Activated CD8-positive, alpha-beta T cell treated with anti-CD3 and anti-CD28 coated beads for 36 hours (primary cell): ENCODE results near the gene RNASEH2B. TPM values are rescaled to one million over a fixed set of nuclear protein-coding genes. Genes with fewer than 3 reads are reported as not detected.

Experiments
- ATAC-seq: fragments of 200-7000 bp; cut with Tn5 transposase; one replicate; pipeline ENCODE4 v1.10.0; 2021; ENCODE audit warnings: mild to moderate bottlenecking, moderate library complexity
- CTCF ChIA-PET: fragments of 350-600 bp; sonication (Branson Sonifier 250); formaldehyde crosslinking; loops from one replicate; lab custom pipeline; 2021; ENCODE audit warnings: antibody characterized with exemption; lab: Charles Lee
- POLR2A ChIA-PET: fragments of 350-600 bp; sonication (Branson Sonifier 250); formaldehyde crosslinking; loops from one replicate; lab custom pipeline; 2021; ENCODE audit warnings: antibody characterized with exemption; lab: Charles Lee
- DNase-seq: peaks from one replicate; pipeline ENCODE4 v3.0.0-alpha.2; 2020
- H3K27ac Mint-ChIP-seq: one replicate; pipeline ENCODE4 v1.8.0; 2021; ENCODE audit warnings: mild to moderate bottlenecking, mixed read lengths
- H3K27me3 Mint-ChIP-seq: one replicate; pipeline ENCODE4 v1.8.0; 2021; ENCODE audit warnings: mixed read lengths
- H3K36me3 Mint-ChIP-seq: one replicate; pipeline ENCODE4 v1.8.0; 2021; ENCODE audit warnings: low read depth, mixed read lengths
- H3K4me1 Mint-ChIP-seq: one replicate; pipeline ENCODE4 v1.8.0; 2021; ENCODE audit warnings: low read depth, mixed read lengths
- H3K4me3 Mint-ChIP-seq: one replicate; pipeline ENCODE4 v1.8.0; 2021; ENCODE audit warnings: mild to moderate bottlenecking, moderate library complexity, mixed read lengths
- H3K9me3 Mint-ChIP-seq: one replicate; pipeline ENCODE4 v1.8.0; 2021; ENCODE audit warnings: mixed read lengths
- intact Hi-C: fragments of 100-400 bp; cut with micrococcal nuclease; formaldehyde crosslinking; loops from one replicate; pipeline ENCODE4 v1.10.0; 2022
- total RNA-seq, 2 experiments: library from RNA; stranded (reverse); gene quantifications; one replicate each; pipeline ENCODE4 v1.2.3, GENCODE V29; 2021
- TF ChIP-seq, protein P1 (sequence below): fragments of 200-600 bp; IDR thresholded peaks from one replicate; pipeline ENCODE4 v1.8.0; 2022; ENCODE audit warnings: antibody characterized with exemption, mild to moderate bottlenecking

The RNASEH2B gene
- total RNA-seq, 2 experiments from 2014 or later, result 63.5 to 69.4 TPM

DNA sequence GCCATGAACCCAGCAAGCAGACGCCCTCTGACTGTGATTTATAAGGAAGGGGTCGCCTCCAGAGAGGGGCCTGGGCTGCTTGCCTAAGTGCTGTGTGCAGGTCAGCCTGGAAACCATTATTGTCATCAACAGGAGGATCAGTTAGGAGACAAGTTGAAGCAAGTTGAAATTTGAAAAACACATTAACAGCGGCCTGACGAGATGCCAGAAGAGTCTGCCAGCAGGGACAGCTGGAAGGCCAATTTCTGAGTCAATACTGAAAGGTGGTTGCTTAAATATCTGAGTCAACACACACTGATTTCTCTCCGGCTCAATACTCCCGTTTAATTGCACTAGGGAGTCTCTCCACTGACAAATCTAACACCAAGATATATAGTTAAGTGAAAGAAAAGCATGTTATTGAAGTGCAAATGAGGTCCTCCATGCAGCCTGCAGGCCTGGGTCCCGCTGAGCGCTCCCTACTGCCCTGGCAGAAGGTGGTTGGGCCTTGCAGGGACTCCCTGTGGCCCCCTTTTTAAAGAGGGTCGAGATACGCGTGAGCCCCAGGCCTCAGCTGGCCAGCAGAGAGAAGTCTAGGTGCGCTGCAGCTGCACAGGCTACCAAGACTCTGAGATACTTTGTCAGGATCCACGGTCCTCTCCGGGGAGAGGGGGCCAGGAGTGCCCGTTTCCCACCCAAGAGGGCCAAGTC lies 91.1 kb downstream of the RNASEH2B start:
- no peak for ATAC-seq
- TF ChIP-seq, protein P1, sequence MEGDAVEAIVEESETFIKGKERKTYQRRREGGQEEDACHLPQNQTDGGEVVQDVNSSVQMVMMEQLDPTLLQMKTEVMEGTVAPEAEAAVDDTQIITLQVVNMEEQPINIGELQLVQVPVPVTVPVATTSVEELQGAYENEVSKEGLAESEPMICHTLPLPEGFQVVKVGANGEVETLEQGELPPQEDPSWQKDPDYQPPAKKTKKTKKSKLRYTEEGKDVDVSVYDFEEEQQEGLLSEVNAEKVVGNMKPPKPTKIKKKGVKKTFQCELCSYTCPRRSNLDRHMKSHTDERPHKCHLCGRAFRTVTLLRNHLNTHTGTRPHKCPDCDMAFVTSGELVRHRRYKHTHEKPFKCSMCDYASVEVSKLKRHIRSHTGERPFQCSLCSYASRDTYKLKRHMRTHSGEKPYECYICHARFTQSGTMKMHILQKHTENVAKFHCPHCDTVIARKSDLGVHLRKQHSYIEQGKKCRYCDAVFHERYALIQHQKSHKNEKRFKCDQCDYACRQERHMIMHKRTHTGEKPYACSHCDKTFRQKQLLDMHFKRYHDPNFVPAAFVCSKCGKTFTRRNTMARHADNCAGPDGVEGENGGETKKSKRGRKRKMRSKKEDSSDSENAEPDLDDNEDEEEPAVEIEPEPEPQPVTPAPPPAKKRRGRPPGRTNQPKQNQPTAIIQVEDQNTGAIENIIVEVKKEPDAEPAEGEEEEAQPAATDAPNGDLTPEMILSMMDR, result no peak
- Mint-ChIP-seq H3K4me1 (no peaks in the 10 kb centered on the region), H3K27me3 (peaks cover 9% of the 10 kb centered on the region), H3K4me3 (no peak overlapping the region), H3K9me3 (no peaks in the 10 kb centered on the region), H3K27ac (no peak overlapping the region), H3K36me3 (no peaks in the 10 kb centered on the region)
- ChIA-PET POLR2A (no interaction called here), CTCF (no interaction called here)
- intact Hi-C loops, result no loop called here
- no peak for DNase-seq

DNA sequence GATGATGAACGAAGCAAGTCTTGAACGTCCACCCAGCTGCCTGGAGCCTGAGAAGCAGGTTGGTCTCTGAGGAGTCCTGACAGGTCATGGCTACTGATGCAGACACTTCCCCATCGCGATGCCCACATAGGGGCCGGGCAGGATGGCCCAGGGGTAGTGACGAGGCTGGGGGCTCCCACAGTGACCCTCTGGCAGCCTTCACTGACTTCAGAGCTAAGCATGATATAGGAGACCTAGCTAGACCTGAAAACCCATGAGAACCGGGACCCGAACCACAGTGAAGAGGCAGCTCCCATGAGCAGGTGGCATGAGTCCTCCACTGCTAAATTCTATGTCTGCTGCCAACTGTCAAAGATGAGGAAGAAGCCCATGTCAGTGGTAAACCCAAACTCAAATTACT lies 91.7 kb downstream of the RNASEH2B start:
- no peaks in the 10 kb centered on the region for H3K4me1 Mint-ChIP-seq
- peaks cover 9% of the 10 kb centered on the region for H3K27me3 Mint-ChIP-seq
- POLR2A ChIA-PET, result no interaction called here
- no peaks in the 10 kb centered on the region for H3K9me3 Mint-ChIP-seq
- intact Hi-C loops, result no loop called here
- H3K36me3 Mint-ChIP-seq, result no peaks in the 10 kb centered on the region
- DNase-seq (no peak), ATAC-seq (no peak)
- CTCF ChIA-PET, result no interaction called here
- no peak overlapping the region for H3K27ac Mint-ChIP-seq
- no peak overlapping the region for H3K4me3 Mint-ChIP-seq
- TF ChIP-seq, protein P1, result no peak

GRCh38 chr13:51002736-51003135 lies 93.1 kb downstream of the RNASEH2B start:
- Mint-ChIP-seq H3K27ac (no peak overlapping the region), H3K27me3 (peaks cover 9% of the 10 kb centered on the region), H3K4me3 (no peak overlapping the region), H3K9me3 (no peaks in the 10 kb centered on the region), H3K36me3 (no peaks in the 10 kb centered on the region), H3K4me1 (no peaks in the 10 kb centered on the region)
- DNase-seq, result no peak
- intact Hi-C loops, result no loop called here
- TF ChIP-seq, protein P1, result no peak
- ChIA-PET CTCF (no interaction called here), POLR2A (no interaction called here)
- ATAC-seq, result no peak

DNA sequence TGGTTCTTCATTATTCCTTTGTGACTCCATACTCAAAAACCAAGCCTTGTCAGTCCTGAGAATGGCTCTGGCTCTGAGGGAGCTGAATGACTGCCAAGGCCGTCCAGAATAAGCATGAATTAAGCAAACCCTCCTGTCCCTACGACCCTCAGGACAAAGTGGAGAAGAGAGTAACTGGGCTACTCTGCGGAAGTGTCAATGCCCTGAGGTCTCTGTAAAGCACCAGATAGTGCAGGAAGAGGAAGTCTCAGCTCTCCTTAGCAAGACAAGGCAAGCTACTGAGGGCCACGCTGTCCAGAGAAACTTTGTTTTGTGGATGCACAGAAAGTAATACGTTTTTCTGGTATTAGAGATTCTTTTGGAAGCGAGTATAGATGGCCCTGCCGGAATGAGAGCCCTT lies 94.1 kb downstream of the RNASEH2B start:
- intact Hi-C loops, result no loop called here
- CTCF ChIA-PET, result no interaction called here
- H3K4me1 Mint-ChIP-seq, result no peaks in the 10 kb centered on the region

GRCh38 chr13:51004111-51004865 lies 94.7 kb downstream of the RNASEH2B start:
- ChIA-PET CTCF (no interaction called here), POLR2A (no interaction called here)
- intact Hi-C loops, result no loop called here
- no peak overlapping the region for H3K4me3 Mint-ChIP-seq
- no peak for ATAC-seq
- peaks cover 9% of the 10 kb centered on the region for H3K27me3 Mint-ChIP-seq
- no peaks in the 10 kb centered on the region for H3K36me3 Mint-ChIP-seq
- DNase-seq, result no peak
- H3K9me3 Mint-ChIP-seq, result no peaks in the 10 kb centered on the region
- H3K27ac Mint-ChIP-seq, result no peak overlapping the region
- no peaks in the 10 kb centered on the region for H3K4me1 Mint-ChIP-seq
- TF ChIP-seq, protein P1, result no peak

More for the DNA sequence above, 94.1 kb downstream of the RNASEH2B start:
- no peaks in the 10 kb centered on the region for H3K36me3 Mint-ChIP-seq
- H3K27ac Mint-ChIP-seq, result no peak overlapping the region
- DNase-seq, result no peak
- H3K9me3 Mint-ChIP-seq, result no peaks in the 10 kb centered on the region
- H3K4me3 Mint-ChIP-seq, result no peak overlapping the region
- peaks cover 9% of the 10 kb centered on the region for H3K27me3 Mint-ChIP-seq
- no peak for ATAC-seq
- POLR2A ChIA-PET, result no interaction called here
- TF ChIP-seq, protein P1, result no peak
